Measurements from ENCODE around the gene GALNT13.

- TF ChIP-seq TAF1 (IDR thresholded peaks at IDR 0.05; ENCODE audit: borderline replicate concordance, insufficient read depth, low read length) (no peak), REST (IDR thresholded peaks at IDR 0.05; ENCODE audit: insufficient read depth in 1 of 2, low read depth in 2 of 2, low read length in 2 of 2) (no peak), POLR2AphosphoS5 (IDR thresholded peaks at IDR 0.05; ENCODE audit: low read depth, low read length) (no peak), SIN3A (IDR thresholded peaks at IDR 0.05; ENCODE audit: borderline replicate concordance, insufficient read depth, low read length) (no peak)
Observed at GRCh38 chr2:154336201-154336600, 464.5 kb downstream of the GALNT13 start.

Measured in PFSK-1 (cell line).